K562 (cell line): ENCODE data around the gene ERO1B. TPM values are rescaled to one million over a fixed set of nuclear protein-coding genes. Genes with fewer than 3 reads are reported as not detected.

Source experiments
- ADNP ChIP-seq: fragments of 200-800 bp; sonication (Bioruptor generic); IDR thresholded peaks from 2 replicates; pipeline ENCODE4 v1.6.1; 2016; ENCODE audit warnings: missing genetic modification characterization, missing compliant biosample characterization
- CBFA2T2 ChIP-seq: fragments of 450-650 bp; conservative IDR thresholded peaks from 2 replicates; pipeline ENCODE4 v1.6.1; 2017; ENCODE audit warnings: mild to moderate bottlenecking
- JUND ChIP-seq, 2 experiments: IDR thresholded peaks; 2 replicates in 1 of 2; 3 replicates in 1 of 2; pipeline ENCODE4 v1.6.1; 2011; ENCODE audit warnings: borderline replicate concordance in 2 of 2, low read depth in 2 of 2, low read length in 2 of 2, improper control_type of control experiment in 1 of 2, missing biosample characterization in 1 of 2, missing genetic modification characterization in 1 of 2, missing genetic modification reagents in 1 of 2
- NBN ChIP-seq: fragments of 450-650 bp; IDR thresholded peaks from 2 replicates; pipeline ENCODE4 v1.6.1; 2016; ENCODE audit warnings: low read depth, mild to moderate bottlenecking
- RAD21 ChIP-seq, 2 experiments: fragments of 250-450 bp in 1 of 2; fragments of 450-650 bp in 1 of 2; sonication (Bioruptor Pico) in 1 of 2; formaldehyde crosslinking in 1 of 2; IDR thresholded peaks in 1 of 2; conservative IDR thresholded peaks in 1 of 2; 2 replicates each; pipeline versions ENCODE4 v1.4.0 to v1.8.0; 2020 to 2022; ENCODE audit warnings: mild to moderate bottlenecking in 2 of 2, moderate library complexity in 1 of 2
- RNF2 ChIP-seq: sonication (generic); IDR thresholded peaks from 2 replicates; pipeline ENCODE4 v1.6.1; 2016
- SRF ChIP-seq, 2 experiments: fragments of 250-450, 450-650 bp in 1 of 2; sonication (Bioruptor Pico) in 1 of 2; sonication (generic) in 1 of 2; formaldehyde crosslinking; IDR thresholded peaks; 2 replicates each; pipeline versions ENCODE4 v1.5.0 to v1.5.1; 2020 to 2022; ENCODE audit warnings: mild to moderate bottlenecking in 1 of 2, missing genetic modification reagents in 1 of 2
- YBX1 ChIP-seq: fragments of 450-650 bp; IDR thresholded peaks from 2 replicates; pipeline ENCODE4 v1.7.1; 2016; ENCODE audit warnings: mild to moderate bottlenecking
- ZEB2 ChIP-seq: fragments of 450-650 bp; IDR thresholded peaks from 2 replicates; pipeline ENCODE4 v1.6.1; 2016
- ZNF232 ChIP-seq: sonication (generic); formaldehyde crosslinking; IDR thresholded peaks from 2 replicates; pipeline ENCODE4 v1.8.0; 2022; ENCODE audit warnings: mild to moderate bottlenecking, missing genetic modification reagents
- polyA plus RNA-seq, 8 experiments: library from polyadenylated mRNA; depleted of rRNA in 4 of 8; stranded (reverse) in 5 of 8; unstranded in 3 of 8; fragments of >200 nt; fragmentation: Nextera tagmentation in 2 of 8; fragmentation: Illumina TruSeq in 1 of 8; extraction: Ambion mirVana in 2 of 8; extraction: Trizol in 1 of 8; gene quantifications; 2 replicates each; pipeline versions ENCODE4 v1.2.1 to v1.2.3, GENCODE V29; 2011 to 2014; ENCODE audit warnings: inconsistent platforms in 1 of 8, missing spikeins in 1 of 8
- total RNA-seq, 7 experiments: library from RNA; depleted of rRNA in 6 of 7; stranded (reverse); fragments of >200 nt in 6 of 7; fragmentation: Illumina TruSeq in 2 of 7; extraction: Trizol in 2 of 7; gene quantifications; 2 replicates each; pipeline versions ENCODE4 v1.2.1 to v1.2.3, GENCODE V29; 2011 to 2021; ENCODE audit warnings: low replicate concordance in 1 of 7
- TF ChIP-seq, protein P1 (sequence below): fragments of 200-600 bp; sonication (generic); IDR thresholded peaks from one replicate; pipeline ENCODE4 v1.6.1; 2012; ENCODE audit warnings: mild to moderate bottlenecking, low read depth, low read length, inconsistent platforms

Gene ERO1B
- total and polyA plus RNA-seq, 9 of the 15 experiments (the other 6 are each of a cell fraction or from before 2014, with no cell fraction given): 0.59 to 6.4 (median 4.2) TPM

DNA sequence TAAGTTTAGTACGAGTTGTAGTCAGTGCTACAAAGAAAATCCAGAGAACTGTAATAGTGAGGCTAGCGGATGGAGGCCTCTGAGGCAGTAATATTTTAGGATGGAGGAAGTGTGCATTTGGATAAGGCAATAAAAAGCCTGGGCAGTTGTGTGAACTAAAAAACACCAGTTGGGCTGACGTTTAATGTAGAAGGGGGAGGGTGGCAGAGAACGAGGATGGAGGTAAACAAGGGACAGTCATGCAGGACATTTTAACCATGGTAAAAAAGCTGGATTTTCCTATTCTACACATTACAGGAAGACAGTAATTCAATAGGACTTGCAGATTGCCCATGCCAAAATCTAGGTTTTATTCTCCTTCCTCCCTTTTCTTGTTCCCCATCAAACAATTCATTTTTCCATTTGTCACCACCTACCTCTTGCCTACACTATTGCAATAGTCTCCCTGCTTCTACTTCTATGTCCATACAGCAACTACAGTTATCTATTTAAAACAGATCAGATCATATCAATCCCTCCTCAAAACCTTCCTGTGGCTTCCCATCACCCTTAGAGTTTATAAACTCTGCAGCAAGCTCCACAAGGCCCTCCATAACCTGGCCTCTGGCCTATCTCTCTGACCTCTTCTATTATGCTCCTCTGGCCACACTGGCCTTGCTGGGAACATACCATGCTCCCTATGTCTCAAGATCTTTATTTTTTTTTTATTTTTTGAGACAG lies 27.7 kb downstream of the ERO1B start (continued):
- TF ChIP-seq, protein P1, sequence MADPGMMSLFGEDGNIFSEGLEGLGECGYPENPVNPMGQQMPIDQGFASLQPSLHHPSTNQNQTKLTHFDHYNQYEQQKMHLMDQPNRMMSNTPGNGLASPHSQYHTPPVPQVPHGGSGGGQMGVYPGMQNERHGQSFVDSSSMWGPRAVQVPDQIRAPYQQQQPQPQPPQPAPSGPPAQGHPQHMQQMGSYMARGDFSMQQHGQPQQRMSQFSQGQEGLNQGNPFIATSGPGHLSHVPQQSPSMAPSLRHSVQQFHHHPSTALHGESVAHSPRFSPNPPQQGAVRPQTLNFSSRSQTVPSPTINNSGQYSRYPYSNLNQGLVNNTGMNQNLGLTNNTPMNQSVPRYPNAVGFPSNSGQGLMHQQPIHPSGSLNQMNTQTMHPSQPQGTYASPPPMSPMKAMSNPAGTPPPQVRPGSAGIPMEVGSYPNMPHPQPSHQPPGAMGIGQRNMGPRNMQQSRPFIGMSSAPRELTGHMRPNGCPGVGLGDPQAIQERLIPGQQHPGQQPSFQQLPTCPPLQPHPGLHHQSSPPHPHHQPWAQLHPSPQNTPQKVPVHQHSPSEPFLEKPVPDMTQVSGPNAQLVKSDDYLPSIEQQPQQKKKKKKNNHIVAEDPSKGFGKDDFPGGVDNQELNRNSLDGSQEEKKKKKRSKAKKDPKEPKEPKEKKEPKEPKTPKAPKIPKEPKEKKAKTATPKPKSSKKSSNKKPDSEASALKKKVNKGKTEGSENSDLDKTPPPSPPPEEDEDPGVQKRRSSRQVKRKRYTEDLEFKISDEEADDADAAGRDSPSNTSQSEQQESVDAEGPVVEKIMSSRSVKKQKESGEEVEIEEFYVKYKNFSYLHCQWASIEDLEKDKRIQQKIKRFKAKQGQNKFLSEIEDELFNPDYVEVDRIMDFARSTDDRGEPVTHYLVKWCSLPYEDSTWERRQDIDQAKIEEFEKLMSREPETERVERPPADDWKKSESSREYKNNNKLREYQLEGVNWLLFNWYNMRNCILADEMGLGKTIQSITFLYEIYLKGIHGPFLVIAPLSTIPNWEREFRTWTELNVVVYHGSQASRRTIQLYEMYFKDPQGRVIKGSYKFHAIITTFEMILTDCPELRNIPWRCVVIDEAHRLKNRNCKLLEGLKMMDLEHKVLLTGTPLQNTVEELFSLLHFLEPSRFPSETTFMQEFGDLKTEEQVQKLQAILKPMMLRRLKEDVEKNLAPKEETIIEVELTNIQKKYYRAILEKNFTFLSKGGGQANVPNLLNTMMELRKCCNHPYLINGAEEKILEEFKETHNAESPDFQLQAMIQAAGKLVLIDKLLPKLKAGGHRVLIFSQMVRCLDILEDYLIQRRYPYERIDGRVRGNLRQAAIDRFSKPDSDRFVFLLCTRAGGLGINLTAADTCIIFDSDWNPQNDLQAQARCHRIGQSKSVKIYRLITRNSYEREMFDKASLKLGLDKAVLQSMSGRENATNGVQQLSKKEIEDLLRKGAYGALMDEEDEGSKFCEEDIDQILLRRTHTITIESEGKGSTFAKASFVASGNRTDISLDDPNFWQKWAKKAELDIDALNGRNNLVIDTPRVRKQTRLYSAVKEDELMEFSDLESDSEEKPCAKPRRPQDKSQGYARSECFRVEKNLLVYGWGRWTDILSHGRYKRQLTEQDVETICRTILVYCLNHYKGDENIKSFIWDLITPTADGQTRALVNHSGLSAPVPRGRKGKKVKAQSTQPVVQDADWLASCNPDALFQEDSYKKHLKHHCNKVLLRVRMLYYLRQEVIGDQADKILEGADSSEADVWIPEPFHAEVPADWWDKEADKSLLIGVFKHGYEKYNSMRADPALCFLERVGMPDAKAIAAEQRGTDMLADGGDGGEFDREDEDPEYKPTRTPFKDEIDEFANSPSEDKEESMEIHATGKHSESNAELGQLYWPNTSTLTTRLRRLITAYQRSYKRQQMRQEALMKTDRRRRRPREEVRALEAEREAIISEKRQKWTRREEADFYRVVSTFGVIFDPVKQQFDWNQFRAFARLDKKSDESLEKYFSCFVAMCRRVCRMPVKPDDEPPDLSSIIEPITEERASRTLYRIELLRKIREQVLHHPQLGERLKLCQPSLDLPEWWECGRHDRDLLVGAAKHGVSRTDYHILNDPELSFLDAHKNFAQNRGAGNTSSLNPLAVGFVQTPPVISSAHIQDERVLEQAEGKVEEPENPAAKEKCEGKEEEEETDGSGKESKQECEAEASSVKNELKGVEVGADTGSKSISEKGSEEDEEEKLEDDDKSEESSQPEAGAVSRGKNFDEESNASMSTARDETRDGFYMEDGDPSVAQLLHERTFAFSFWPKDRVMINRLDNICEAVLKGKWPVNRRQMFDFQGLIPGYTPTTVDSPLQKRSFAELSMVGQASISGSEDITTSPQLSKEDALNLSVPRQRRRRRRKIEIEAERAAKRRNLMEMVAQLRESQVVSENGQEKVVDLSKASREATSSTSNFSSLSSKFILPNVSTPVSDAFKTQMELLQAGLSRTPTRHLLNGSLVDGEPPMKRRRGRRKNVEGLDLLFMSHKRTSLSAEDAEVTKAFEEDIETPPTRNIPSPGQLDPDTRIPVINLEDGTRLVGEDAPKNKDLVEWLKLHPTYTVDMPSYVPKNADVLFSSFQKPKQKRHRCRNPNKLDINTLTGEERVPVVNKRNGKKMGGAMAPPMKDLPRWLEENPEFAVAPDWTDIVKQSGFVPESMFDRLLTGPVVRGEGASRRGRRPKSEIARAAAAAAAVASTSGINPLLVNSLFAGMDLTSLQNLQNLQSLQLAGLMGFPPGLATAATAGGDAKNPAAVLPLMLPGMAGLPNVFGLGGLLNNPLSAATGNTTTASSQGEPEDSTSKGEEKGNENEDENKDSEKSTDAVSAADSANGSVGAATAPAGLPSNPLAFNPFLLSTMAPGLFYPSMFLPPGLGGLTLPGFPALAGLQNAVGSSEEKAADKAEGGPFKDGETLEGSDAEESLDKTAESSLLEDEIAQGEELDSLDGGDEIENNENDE: no peak
- TF ChIP-seq YBX1 (no peak), ADNP (tag) (peak; percentile 45; the same call in 1 of the 2 replicates), ZNF232 (CRISPR knock-in tag) (no peak), RNF2 (0 out of 2 replicates have a peak, but pooled peaks have one; percentile 47), ZEB2 (peak; percentile 72; the same call in 1 of the 2 replicates), JUND (IDR thresholded peaks at IDR 0.05; ENCODE audit: borderline replicate concordance, low read depth, low read length) (no peak), JUND (tag; IDR thresholded peaks at IDR 0.05; ENCODE audit: borderline replicate concordance, low read depth, low read length) (peak; percentile 46; the same call in 1 of the 3 replicates), CBFA2T2 (0 out of 2 replicates have a peak, but pooled peaks have one; percentile 21), SRF (CRISPR knock-in tag; IDR thresholded peaks at IDR 0.05) (no peak), NBN (peak; percentile 57; the same call in 1 of the 2 replicates), RAD21 (CRISPR knock-in tag; conservative IDR thresholded peaks at IDR 0.05 in 1 of 2, IDR thresholded peaks at IDR 0.05 in 1 of 2) (peak in 1 of 2 experiments; percentile 39; a peak in 2 of 4 replicates)
